ENCODE measurements around the gene PPIL3. TPM values are rescaled to one million over a fixed set of nuclear protein-coding genes. Genes with fewer than 3 reads are reported as not detected.

Gene PPIL3
- total RNA-seq, 1 experiment from 2014 or later = 12.2 TPM

DNA sequence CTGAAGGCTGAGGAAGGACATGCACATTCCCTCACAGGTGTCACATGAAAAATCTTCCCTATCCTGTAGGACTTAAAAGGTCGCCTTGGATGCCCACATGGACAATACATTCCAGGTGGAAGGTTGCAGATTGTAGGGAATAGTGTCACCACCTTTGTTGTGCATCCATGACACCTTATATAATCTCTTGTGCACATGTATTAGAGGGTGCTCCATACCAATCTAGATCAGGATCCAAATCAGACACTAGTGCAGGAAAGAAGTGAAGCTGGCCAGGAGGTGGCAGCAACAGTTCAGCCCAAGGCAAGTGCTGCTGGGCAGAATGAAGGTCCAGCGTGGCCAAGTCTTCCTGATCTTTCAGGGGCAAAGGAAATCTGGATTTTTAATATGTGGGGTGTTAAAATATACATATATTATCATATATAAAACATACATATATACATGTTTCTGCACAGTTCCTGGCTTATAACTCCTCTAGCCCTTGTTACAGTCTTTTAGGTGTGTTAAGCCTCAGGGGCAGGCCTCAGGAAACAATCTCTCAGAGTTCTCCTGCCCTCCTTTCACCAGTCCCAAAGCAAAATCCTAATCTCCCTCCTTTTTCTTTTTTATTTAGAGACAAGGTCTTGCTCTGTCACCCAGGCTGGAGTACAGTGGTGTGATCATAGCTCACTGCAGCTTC is 16.9 kb upstream of the PPIL3 start:
- peaks cover 17% of the 10 kb centered on the region for H3K36me3 ChIP-seq (ENCODE audit: control insufficient read depth, insufficient read depth, low read length)
- ChIA-PET POLR2A (interaction anchor here (0.6 kb wide), 1 partner anchor 277 kb away, joined by 4 read pairs; the partner anchor contains the start of gene CASP10), CTCF (interaction anchor here (0.6 to 1.9 kb wide), 5 partner anchors 163 to 272 kb away, joined by 3 to 18 read pairs (median 3); no protein-coding TSS in a partner anchor)
- TF ChIP-seq, protein P1, sequence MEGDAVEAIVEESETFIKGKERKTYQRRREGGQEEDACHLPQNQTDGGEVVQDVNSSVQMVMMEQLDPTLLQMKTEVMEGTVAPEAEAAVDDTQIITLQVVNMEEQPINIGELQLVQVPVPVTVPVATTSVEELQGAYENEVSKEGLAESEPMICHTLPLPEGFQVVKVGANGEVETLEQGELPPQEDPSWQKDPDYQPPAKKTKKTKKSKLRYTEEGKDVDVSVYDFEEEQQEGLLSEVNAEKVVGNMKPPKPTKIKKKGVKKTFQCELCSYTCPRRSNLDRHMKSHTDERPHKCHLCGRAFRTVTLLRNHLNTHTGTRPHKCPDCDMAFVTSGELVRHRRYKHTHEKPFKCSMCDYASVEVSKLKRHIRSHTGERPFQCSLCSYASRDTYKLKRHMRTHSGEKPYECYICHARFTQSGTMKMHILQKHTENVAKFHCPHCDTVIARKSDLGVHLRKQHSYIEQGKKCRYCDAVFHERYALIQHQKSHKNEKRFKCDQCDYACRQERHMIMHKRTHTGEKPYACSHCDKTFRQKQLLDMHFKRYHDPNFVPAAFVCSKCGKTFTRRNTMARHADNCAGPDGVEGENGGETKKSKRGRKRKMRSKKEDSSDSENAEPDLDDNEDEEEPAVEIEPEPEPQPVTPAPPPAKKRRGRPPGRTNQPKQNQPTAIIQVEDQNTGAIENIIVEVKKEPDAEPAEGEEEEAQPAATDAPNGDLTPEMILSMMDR (IDR thresholded peaks at IDR 0.05) = peak; percentile 88
- TF ChIP-seq, protein P2, sequence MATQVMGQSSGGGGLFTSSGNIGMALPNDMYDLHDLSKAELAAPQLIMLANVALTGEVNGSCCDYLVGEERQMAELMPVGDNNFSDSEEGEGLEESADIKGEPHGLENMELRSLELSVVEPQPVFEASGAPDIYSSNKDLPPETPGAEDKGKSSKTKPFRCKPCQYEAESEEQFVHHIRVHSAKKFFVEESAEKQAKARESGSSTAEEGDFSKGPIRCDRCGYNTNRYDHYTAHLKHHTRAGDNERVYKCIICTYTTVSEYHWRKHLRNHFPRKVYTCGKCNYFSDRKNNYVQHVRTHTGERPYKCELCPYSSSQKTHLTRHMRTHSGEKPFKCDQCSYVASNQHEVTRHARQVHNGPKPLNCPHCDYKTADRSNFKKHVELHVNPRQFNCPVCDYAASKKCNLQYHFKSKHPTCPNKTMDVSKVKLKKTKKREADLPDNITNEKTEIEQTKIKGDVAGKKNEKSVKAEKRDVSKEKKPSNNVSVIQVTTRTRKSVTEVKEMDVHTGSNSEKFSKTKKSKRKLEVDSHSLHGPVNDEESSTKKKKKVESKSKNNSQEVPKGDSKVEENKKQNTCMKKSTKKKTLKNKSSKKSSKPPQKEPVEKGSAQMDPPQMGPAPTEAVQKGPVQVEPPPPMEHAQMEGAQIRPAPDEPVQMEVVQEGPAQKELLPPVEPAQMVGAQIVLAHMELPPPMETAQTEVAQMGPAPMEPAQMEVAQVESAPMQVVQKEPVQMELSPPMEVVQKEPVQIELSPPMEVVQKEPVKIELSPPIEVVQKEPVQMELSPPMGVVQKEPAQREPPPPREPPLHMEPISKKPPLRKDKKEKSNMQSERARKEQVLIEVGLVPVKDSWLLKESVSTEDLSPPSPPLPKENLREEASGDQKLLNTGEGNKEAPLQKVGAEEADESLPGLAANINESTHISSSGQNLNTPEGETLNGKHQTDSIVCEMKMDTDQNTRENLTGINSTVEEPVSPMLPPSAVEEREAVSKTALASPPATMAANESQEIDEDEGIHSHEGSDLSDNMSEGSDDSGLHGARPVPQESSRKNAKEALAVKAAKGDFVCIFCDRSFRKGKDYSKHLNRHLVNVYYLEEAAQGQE (IDR thresholded peaks at IDR 0.05; ENCODE audit: insufficient read depth in 1 of 2, low read depth in 2 of 2, low read length in 1 of 2) = no peak
- peak; percentile 65; the same call in 1 of the 2 replicates for TF ChIP-seq POLR2AphosphoS5 (IDR thresholded peaks at IDR 0.05; ENCODE audit: low read depth, low read length)
- TF ChIP-seq SIN3A (IDR thresholded peaks at IDR 0.05; ENCODE audit: borderline replicate concordance, insufficient read depth, low read depth, low read length) = no peak
- no peak for TF ChIP-seq TCF7L2 (IDR thresholded peaks at IDR 0.05; ENCODE audit: low read depth, low read length)
- no peaks in the 10 kb centered on the region for H3K27me3 ChIP-seq (ENCODE audit: control insufficient read depth, insufficient read depth, low read length)
- in situ Hi-C loops (cut with HindIII; ENCODE audit: low pct_unique_long_range_greater_than_20kb, low sequenced_read_pairs) = no loop called here
- H3K27ac ChIP-seq (ENCODE audit: low read length) = no peak overlapping the region
- no peaks in the 10 kb centered on the region; the same call in 1 of the 2 replicates for H3K4me1 ChIP-seq (ENCODE audit: control insufficient read depth, insufficient read depth, low read length)
- no peak overlapping the region for H3K4me3 ChIP-seq (ENCODE audit: low read depth in 2 of 2, low read length in 2 of 2)
- DNase-seq (ENCODE audit: low read depth, low spot score) (peak; percentile 52), ATAC-seq (peak; percentile 93)
- no TSS peak for BruUV-seq (replicated peaks)
- intact Hi-C loops (cut with micrococcal nuclease; ENCODE audit: unreplicated experiment) = loop anchor here (2.0 to 5.0 kb wide), 2 partner anchors 162 to 271 kb away; no protein-coding TSS in a partner anchor
- no peaks in the 10 kb centered on the region for H3K9me3 ChIP-seq (ENCODE audit: control insufficient read depth, insufficient read depth, low read depth, low read length)

DNA sequence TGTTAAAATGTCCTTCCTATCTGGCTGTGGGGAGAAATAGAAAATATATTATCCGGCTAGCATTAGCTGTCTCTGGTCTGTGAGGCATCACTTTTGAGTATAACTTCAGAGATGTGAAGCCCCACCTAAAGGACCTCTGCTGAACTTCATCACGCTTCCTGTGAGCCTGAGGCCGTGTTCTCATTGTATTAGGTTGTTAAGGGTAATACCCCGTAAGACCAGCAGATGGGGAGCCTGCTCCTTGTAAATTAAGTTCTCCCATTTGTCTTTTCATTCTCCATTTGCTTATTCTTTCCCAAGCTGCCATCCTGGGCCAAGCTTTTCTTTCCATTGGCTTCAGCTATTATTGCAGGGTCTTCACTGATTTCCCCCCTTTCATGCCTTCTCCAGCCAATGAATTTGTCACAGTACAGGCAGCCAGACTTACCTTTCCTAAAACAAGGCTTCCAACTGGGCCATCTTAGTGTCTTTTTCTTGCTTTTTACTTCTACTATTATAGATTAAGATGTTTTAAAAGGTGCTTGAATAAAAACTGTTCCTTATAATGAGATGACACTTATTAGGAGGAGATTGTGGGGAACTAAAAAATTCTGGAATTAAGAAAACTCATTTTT is 12.7 kb upstream of the PPIL3 start:
- Histone ChIP-seq H3K4me1 (ENCODE audit: control insufficient read depth, insufficient read depth, low read length) (no peaks in the 10 kb centered on the region; the same call in 1 of the 2 replicates), H3K4me3 (ENCODE audit: low read depth in 2 of 2, low read length in 2 of 2) (no peak overlapping the region), H3K36me3 (ENCODE audit: control insufficient read depth, insufficient read depth, low read length) (peaks cover 35% of the 10 kb centered on the region), H3K27ac (ENCODE audit: low read length) (no peak overlapping the region), H3K27me3 (ENCODE audit: control insufficient read depth, insufficient read depth, low read length) (no peaks in the 10 kb centered on the region), H3K9me3 (ENCODE audit: control insufficient read depth, insufficient read depth, low read depth, low read length) (no peaks in the 10 kb centered on the region)
- in situ Hi-C loops (cut with HindIII; ENCODE audit: low pct_unique_long_range_greater_than_20kb, low sequenced_read_pairs) = no loop called here
- CTCF ChIA-PET = interaction anchor here (0.5 to 1.0 kb wide), 2 partner anchors 167 to 332 kb away, joined by 3 to 6 read pairs; no protein-coding TSS in a partner anchor
- no TSS peak for BruUV-seq (replicated peaks)
- DNase-seq (ENCODE audit: low read depth, low spot score) (peak; percentile 86), ATAC-seq (peak; percentile 94)
- intact Hi-C loops (cut with micrococcal nuclease; ENCODE audit: unreplicated experiment) = no loop called here
- POLR2A ChIA-PET = no interaction called here
- TF ChIP-seq, protein P2 (IDR thresholded peaks at IDR 0.05; ENCODE audit: insufficient read depth in 1 of 2, low read depth in 2 of 2, low read length in 1 of 2) = no peak
- TF ChIP-seq, protein P1 (IDR thresholded peaks at IDR 0.05) = peak; percentile 89
